ENCODE measurements around the gene PLCD1.
"Not testable (repeated sequence)": the region's sequence is repeated elsewhere in the genome, so short reads cannot be mapped to it uniquely, and the experiment has no call there.

The PLCD1 gene

GRCh38 chr3:38029400-38030125, at the start of gene PLCD1:
Gene PLCD1 (minus strand): TSS chr3:38029642. CDS start chr3:38029539, 103 bp downstream.
- no peak for FAIRE-seq

GRCh38 chr3:38077073-38077472, 47.6 kb upstream of the PLCD1 start:
- FAIRE-seq = not testable (repeated sequence)

GRCh38 chr3:38070013-38070412, 40.6 kb upstream of the PLCD1 start:
- FAIRE-seq = no peak

- FAIRE-seq = no peak
Measured at GRCh38 chr3:38067508-38068233, 38.2 kb upstream of the PLCD1 start.

GRCh38 chr3:38064453-38064852, 35.0 kb upstream of the PLCD1 start:
- FAIRE-seq = not testable (repeated sequence)

- no peak for FAIRE-seq
Measured at GRCh38 chr3:38062809-38063208, 33.4 kb upstream of the PLCD1 start.

- no peak for FAIRE-seq
Measured at GRCh38 chr3:38059591-38059990, 30.1 kb upstream of the PLCD1 start.

- no peak for FAIRE-seq
Measured at GRCh38 chr3:38059148-38059547, 29.7 kb upstream of the PLCD1 start.

GRCh38 chr3:38054499-38055001, 25.1 kb upstream of the PLCD1 start:
- no peak for FAIRE-seq

- FAIRE-seq = not testable (repeated sequence)
Measured at GRCh38 chr3:38053813-38054498, 24.5 kb upstream of the PLCD1 start.

GRCh38 chr3:38053286-38053685, 23.8 kb upstream of the PLCD1 start:
- not testable (repeated sequence) for FAIRE-seq

- FAIRE-seq = no peak
Measured at GRCh38 chr3:38051131-38051530, 21.7 kb upstream of the PLCD1 start.

- FAIRE-seq = no peak
Measured at GRCh38 chr3:38049358-38050126, 20.1 kb upstream of the PLCD1 start.

- no peak for FAIRE-seq
Measured at GRCh38 chr3:38047896-38048295, 18.5 kb upstream of the PLCD1 start.

GRCh38 chr3:38046821-38047220, 17.4 kb upstream of the PLCD1 start:
- FAIRE-seq = no peak

GRCh38 chr3:38046027-38046426, 16.6 kb upstream of the PLCD1 start:
- no peak for FAIRE-seq

- FAIRE-seq = no peak
Measured at GRCh38 chr3:38043486-38043885, 14.0 kb upstream of the PLCD1 start.

GRCh38 chr3:38040401-38040800, 11.0 kb upstream of the PLCD1 start:
- FAIRE-seq = no peak

- FAIRE-seq = no peak
Measured at GRCh38 chr3:38039899-38040261, 10.4 kb upstream of the PLCD1 start.

- no peak for FAIRE-seq
Measured at GRCh38 chr3:38039101-38039898, 9.9 kb upstream of the PLCD1 start, which contains the start of gene DLEC1. Gene DLEC1 (plus strand): TSS chr3:38039208. CDS start chr3:38039226, 18 bp downstream.

- FAIRE-seq = no peak
Measured at GRCh38 chr3:38038447-38038911, 9.0 kb upstream of the PLCD1 start.

GRCh38 chr3:38036906-38037305, 7.5 kb upstream of the PLCD1 start:
- no peak for FAIRE-seq
